DMS79 treated with DMSO at 0.1 percent for 48 hours (cell line): ENCODE data around the gene ACVR1.
"Not testable (repeated sequence)": the region's sequence is repeated elsewhere in the genome, so short reads cannot be mapped to it uniquely, and the experiment has no call there.

Source experiments
- DNase-seq: peaks from one replicate; lab custom pipeline; 2025; lab: John Stamatoyannopoulos, UW

ACVR1 gene

DNA sequence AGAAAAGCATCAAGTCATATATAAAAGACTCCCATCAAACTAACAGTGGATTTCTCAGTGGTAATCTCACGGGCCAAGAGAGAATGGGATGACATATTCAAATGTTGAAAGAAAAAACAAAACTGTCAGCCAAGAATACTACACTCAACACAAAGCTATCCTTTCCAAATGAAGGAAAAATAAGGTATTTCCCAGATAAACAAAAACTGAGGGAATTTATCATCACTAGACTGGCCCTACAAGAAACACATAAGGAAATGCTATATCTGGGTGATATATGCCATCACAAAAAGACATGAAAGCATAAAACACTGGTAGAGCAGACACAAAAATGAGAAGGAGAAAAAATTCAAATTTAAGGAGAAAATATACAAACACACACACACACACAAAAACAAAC, 118.6 kb downstream of the ACVR1 start:
- DNase-seq: no peak

GRCh38 chr2:157756447-157756846, 119.7 kb downstream of the ACVR1 start:
- not testable (repeated sequence) for DNase-seq

DNA sequence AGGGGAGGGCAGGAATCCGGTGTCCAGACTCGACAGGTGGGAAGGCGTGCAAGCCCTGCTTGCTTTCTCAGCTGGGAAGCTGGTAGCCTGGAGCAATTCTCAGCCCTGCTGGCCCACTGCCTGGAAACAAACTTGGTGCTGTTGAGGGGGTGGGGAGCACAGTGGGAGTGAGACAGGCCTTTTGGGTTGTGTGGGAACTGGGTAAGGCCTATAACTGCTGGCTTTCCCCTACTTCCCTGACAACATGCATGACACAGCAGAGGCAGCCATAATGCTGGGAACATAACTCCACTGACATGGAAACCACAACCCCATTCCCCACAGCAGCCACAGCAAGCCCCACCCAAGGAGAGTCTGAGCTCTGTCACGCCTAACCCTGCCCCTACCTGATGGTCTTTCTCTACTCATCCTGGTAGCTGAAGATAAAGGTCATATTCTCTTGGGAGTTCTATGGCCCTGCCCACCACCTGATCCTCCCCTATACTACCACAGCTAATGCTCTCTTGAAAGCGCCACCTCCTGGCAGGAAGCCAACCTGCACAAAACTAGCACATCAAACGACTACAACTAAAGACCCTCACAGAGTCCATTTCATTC, 124.6 kb downstream of the ACVR1 start:
- DNase-seq: no peak

- no peak for DNase-seq
These were observed 126.4 kb downstream of the ACVR1 start for GRCh38 chr2:157749684-157750083.

DNA sequence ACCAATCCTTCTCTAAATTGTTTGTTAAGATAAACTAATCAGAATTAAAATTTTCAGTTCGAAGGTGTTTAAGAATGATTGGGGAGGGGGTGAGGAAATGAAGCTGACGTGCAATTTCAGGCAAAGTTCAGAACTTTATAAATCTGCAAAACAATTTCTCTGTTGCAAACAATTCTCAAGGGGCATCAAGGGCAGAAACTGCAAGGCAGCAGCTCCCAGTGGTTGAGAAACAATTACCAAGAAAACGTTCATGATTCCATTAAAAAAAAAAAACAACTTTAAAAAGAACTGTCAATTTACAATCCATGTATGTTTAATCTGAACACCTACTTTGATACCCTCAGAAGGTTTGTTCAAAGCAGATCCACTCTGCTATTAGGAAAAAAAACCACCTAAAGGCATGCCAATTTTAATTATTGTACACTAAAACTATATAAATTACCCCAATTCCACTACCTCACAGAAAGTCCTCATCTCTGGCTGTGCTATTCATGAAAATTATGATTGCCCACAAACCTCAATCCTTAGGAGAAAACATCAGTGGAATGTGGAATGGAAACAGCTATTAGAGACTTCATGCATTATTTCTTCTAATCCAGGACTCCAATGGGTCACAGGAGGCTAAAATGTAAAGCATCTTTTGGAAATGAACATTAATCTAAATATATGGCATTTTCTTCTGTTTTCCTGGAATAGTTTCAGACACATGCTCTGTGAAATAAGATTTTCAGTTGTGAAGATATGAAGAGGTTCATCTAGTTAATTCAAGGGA, 127.6 kb downstream of the ACVR1 start:
- no peak for DNase-seq

GRCh38 chr2:157747695-157748370, 128.3 kb downstream of the ACVR1 start:
- DNase-seq: no peak

- DNase-seq: no peak
These were observed 128.8 kb downstream of the ACVR1 start for GRCh38 chr2:157747280-157747679.

GRCh38 chr2:157746234-157746950, 129.7 kb downstream of the ACVR1 start:
- no peak for DNase-seq

DNA sequence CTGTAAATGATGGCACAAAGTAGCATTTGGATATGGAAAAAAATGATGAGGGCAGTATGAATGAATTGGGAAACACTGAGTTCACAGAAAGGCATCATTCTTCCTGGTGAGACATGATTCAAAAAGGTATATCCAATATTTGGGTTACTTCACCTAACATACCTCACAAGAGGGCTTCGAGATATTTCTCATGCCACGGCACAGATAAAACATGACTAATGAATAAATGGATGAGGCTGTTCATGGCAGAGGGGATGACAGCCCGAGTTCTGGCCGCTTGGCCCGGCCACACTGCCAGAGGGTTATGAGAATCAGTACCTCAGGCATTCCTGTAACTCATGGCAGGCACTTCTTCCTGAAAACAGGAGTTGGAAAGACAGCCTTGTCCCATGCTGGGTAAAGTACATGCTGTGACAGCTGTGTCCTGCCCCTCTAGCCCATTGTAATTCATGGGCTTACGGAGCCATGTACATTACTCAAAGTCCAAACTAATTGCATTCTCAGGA, 131.5 kb downstream of the ACVR1 start:
- no peak for DNase-seq

GRCh38 chr2:157743051-157743450, 133.1 kb downstream of the ACVR1 start:
- DNase-seq: no peak

DNA sequence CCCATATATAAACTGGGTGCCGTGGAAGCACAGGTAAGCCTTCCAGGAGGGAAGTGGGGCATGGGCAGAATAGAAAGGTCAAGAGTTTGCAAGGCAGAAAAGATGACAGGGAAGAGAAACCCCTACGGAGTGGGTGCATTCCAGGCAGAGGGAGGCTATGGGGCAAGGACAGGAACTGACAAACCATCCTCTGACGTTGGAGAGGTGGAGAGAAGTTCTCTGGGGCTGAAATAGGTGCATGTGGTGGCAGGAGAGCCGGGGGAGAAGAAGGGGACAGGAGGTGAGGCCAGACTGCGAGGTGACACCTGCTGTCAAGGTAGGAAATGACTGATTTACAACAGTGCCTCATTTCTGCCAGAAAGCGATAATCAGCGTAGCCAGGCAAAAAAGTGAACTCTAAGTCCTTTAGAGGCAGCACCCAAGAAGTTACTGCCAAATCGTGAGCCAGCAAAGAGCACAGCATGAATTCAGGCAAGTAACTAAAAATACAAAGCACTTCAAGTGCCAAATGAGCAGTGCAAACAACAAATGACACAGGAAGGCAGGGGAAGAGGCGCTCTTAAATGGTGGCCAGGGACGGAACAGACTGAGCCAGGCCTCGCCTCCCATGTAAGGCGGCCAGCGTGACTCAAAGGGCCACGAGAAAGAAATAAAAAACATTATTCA, 134.2 kb downstream of the ACVR1 start:
- no peak for DNase-seq

DNA sequence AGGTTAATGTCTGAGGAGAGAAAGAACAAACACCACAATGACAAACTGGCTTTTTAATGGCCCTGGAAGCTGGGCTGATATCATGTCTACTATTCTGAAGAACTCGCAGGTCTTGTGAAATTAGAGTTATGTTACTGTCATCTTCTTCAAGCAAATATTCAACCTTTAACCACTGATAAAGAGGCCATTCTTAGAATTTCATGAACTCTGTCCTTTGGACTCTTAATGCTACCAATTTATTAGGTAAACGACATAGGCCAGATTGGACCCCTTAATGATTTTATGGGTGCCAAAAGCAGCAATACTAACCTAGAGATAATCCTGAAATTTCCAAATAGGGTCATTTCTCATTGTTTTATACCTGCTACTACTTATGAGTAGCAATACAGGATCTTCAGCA, 138.5 kb downstream of the ACVR1 start:
- DNase-seq: no peak

- no peak for DNase-seq
These were observed 140.6 kb downstream of the ACVR1 start for GRCh38 chr2:157735532-157735931.

GRCh38 chr2:157733263-157733662, 142.9 kb downstream of the ACVR1 start:
- no peak for DNase-seq

- no peak for DNase-seq
These were observed 143.5 kb downstream of the ACVR1 start for GRCh38 chr2:157732596-157732995.

- no peak for DNase-seq
These were observed 148.4 kb downstream of the ACVR1 start for GRCh38 chr2:157727693-157728092.

DNA sequence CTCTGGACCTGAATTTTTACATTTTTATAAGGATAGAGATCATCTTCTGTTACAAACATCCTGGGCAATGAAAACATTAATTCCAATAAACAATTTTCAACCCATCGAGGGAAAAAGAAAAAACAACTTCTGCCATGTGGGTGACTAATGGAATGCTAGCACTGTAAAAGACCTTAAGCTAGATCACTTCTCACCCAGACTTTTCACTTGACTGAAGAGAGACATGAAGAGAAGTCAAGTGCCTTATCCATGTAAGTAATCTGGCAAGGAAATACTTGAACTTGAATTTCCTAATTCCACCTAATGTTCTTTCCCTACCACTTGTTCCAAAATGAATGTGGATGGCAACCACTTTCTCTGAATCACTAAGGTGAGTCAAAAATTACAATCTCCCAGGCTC, 149.2 kb downstream of the ACVR1 start:
- DNase-seq: no peak

DNA sequence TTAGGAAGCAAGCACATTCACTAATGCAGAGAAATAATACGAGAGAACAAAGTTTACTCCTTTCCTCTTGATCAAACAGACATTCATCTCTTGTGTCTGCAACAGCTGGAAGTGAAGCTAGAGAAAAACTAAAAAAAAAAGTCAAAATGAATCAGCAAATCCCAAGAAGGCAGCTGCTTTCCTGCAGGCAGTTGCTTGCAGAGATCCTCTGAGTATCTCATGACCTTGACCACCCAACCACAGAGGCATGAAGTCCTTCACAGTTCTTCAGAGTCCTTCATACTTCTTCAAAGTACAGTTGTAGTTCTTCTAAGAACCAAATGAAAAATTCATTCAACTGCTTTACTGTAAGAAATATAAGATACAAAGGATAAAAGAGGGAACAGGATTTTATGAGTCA, 150.3 kb downstream of the ACVR1 start:
- DNase-seq: no peak

GRCh38 chr2:157722580-157723234, 153.4 kb downstream of the ACVR1 start:
- DNase-seq: peak; percentile 35

GRCh38 chr2:157720504-157720903, 155.6 kb downstream of the ACVR1 start:
- no peak for DNase-seq

GRCh38 chr2:157704653-157705052, 171.5 kb downstream of the ACVR1 start:
- not testable (repeated sequence) for DNase-seq
